Measurements from ENCODE around the gene CAND2. TPM values are rescaled to one million over a fixed set of nuclear protein-coding genes. Genes with fewer than 3 reads are reported as not detected.

The CAND2 gene
- total RNA-seq, 1 experiment from 2014 or later = 8.2 TPM

DNA sequence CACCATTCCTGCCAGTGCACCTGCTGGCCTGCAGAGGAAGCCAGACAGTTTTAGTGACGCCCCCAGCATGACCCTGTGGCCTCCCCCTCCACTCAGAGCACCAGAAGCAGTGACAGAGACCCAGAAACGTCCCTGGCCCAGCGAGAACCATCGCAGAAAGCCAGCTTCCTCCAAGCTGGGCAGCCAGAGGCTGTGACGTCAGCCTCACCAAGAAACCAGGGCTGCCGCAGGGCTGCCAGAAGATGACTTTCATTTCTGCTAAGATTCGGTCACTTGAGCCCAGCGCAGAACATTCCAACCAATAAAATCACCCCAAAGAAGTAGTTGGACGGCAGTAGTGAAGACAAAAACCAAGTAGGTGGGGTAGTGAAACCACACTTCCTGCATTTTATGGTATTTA is 74.5 kb downstream of the CAND2 start:
- Histone ChIP-seq H3K27me3 (replicated peaks; ENCODE audit: insufficient read depth, low read depth, low read length, poor library complexity) (no peaks in the 10 kb centered on the region), H3K4me3 (ENCODE audit: low read depth, low read length, poor library complexity, severe bottlenecking) (no peak overlapping the region), H3K27ac (ENCODE audit: low read depth, low read length, poor library complexity, severe bottlenecking) (no peak overlapping the region), H3K36me3 (ENCODE audit: insufficient read depth, low read length, poor library complexity, severe bottlenecking) (no peaks in the 10 kb centered on the region), H3K9me3 (ENCODE audit: low read depth, low read length, poor library complexity, severe bottlenecking) (no peaks in the 10 kb centered on the region), H3K4me1 (ENCODE audit: insufficient read depth, low read length, poor library complexity, severe bottlenecking) (no peaks in the 10 kb centered on the region)
- no peak for TF ChIP-seq EZH2 (IDR thresholded peaks at IDR 0.05; ENCODE audit: borderline replicate concordance, low read depth, low read length, poor library complexity, severe bottlenecking)
- TF ChIP-seq, protein P1, sequence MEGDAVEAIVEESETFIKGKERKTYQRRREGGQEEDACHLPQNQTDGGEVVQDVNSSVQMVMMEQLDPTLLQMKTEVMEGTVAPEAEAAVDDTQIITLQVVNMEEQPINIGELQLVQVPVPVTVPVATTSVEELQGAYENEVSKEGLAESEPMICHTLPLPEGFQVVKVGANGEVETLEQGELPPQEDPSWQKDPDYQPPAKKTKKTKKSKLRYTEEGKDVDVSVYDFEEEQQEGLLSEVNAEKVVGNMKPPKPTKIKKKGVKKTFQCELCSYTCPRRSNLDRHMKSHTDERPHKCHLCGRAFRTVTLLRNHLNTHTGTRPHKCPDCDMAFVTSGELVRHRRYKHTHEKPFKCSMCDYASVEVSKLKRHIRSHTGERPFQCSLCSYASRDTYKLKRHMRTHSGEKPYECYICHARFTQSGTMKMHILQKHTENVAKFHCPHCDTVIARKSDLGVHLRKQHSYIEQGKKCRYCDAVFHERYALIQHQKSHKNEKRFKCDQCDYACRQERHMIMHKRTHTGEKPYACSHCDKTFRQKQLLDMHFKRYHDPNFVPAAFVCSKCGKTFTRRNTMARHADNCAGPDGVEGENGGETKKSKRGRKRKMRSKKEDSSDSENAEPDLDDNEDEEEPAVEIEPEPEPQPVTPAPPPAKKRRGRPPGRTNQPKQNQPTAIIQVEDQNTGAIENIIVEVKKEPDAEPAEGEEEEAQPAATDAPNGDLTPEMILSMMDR (conservative IDR thresholded peaks at IDR 0.05; ENCODE audit: low read depth, low read length) = no peak
- intact Hi-C loops (cut with micrococcal nuclease; ENCODE audit: unreplicated experiment) = no loop called here
- POLR2A ChIA-PET (ENCODE audit: low non-redundant PET) = no interaction called here
- CTCF ChIA-PET = no interaction called here
- DNase-seq (ENCODE audit: low spot score) = peak; percentile 25
- no TSS peak for BruUV-seq (replicated peaks)

DNA sequence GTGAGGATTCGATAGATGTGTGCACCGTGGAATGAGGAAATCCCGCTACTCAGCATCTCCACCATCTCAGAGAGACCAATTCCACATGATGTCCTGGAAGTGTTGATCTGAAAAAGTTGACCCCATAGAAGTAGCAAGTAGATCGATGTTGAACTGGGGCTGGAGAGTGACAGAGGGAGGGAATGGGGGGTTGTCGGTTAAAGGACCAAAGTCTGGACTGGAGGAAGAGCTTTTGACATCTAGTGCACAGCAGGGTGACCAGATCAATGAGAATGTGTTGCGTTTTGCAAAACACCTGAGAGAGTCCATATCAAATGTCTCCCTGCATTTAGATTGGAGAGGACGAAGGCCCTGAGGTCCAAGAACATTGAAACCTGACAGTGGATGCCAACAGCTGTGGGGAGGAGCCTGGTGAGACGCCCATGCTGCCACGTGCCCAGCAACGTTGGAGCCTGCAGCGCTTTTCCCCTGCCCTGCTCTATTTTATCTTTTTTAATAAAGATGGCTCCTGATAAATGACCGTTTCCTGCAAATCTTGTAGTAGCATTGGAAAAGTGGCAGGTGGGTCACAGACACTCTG is 75.0 kb downstream of the CAND2 start:
- CTCF ChIA-PET = no interaction called here
- no peak for DNase-seq (ENCODE audit: low spot score)
- intact Hi-C loops (cut with micrococcal nuclease; ENCODE audit: unreplicated experiment) = no loop called here
- no peaks in the 10 kb centered on the region for H3K4me1 ChIP-seq (ENCODE audit: insufficient read depth, low read length, poor library complexity, severe bottlenecking)
- POLR2A ChIA-PET (ENCODE audit: low non-redundant PET) = no interaction called here
- no peak for TF ChIP-seq EZH2 (IDR thresholded peaks at IDR 0.05; ENCODE audit: borderline replicate concordance, low read depth, low read length, poor library complexity, severe bottlenecking)
- TF ChIP-seq, protein P1 (conservative IDR thresholded peaks at IDR 0.05; ENCODE audit: low read depth, low read length) = no peak
- H3K4me3 ChIP-seq (ENCODE audit: low read depth, low read length, poor library complexity, severe bottlenecking) = no peak overlapping the region
- no TSS peak for BruUV-seq (replicated peaks)
- H3K9me3 ChIP-seq (ENCODE audit: low read depth, low read length, poor library complexity, severe bottlenecking) = no peaks in the 10 kb centered on the region
- H3K27ac ChIP-seq (ENCODE audit: low read depth, low read length, poor library complexity, severe bottlenecking) = no peak overlapping the region
- H3K27me3 ChIP-seq (replicated peaks; ENCODE audit: insufficient read depth, low read depth, low read length, poor library complexity) = no peaks in the 10 kb centered on the region
- H3K36me3 ChIP-seq (ENCODE audit: insufficient read depth, low read length, poor library complexity, severe bottlenecking) = no peaks in the 10 kb centered on the region

- no peak for TF ChIP-seq EZH2 (IDR thresholded peaks at IDR 0.05; ENCODE audit: borderline replicate concordance, low read depth, low read length, poor library complexity, severe bottlenecking)
- TF ChIP-seq, protein P1 (conservative IDR thresholded peaks at IDR 0.05; ENCODE audit: low read depth, low read length) = no peak
- CTCF ChIA-PET = no interaction called here
- H3K27ac ChIP-seq (ENCODE audit: low read depth, low read length, poor library complexity, severe bottlenecking) = no peak overlapping the region
- H3K36me3 ChIP-seq (ENCODE audit: insufficient read depth, low read length, poor library complexity, severe bottlenecking) = no peaks in the 10 kb centered on the region
- no peak for DNase-seq (ENCODE audit: low spot score)
- H3K4me1 ChIP-seq (ENCODE audit: insufficient read depth, low read length, poor library complexity, severe bottlenecking) = no peaks in the 10 kb centered on the region
- no peaks in the 10 kb centered on the region for H3K9me3 ChIP-seq (ENCODE audit: low read depth, low read length, poor library complexity, severe bottlenecking)
- intact Hi-C loops (cut with micrococcal nuclease; ENCODE audit: unreplicated experiment) = no loop called here
- H3K27me3 ChIP-seq (replicated peaks; ENCODE audit: insufficient read depth, low read depth, low read length, poor library complexity) = no peaks in the 10 kb centered on the region
- BruUV-seq (replicated peaks) = no TSS peak
- POLR2A ChIA-PET (ENCODE audit: low non-redundant PET) = no interaction called here
- H3K4me3 ChIP-seq (ENCODE audit: low read depth, low read length, poor library complexity, severe bottlenecking) = no peak overlapping the region
Measured at GRCh38 chr3:12875857-12876836, 79.7 kb downstream of the CAND2 start.
